T-helper 2 cell (primary cell): ENCODE measurements around the gene TCF7L2.
"Not testable (repeated sequence)": the region's sequence is repeated elsewhere in the genome, so short reads cannot be mapped to it uniquely, and the experiment has no call there.

Source experiments
- DNase-seq, 5 experiments: peaks; one replicate each; pipeline versions ENCODE4 v3.0.0 to v3.0.0-alpha.2; 2012 to 2022

Gene TCF7L2

GRCh38 chr10:113097036-113097435 lies 147.0 kb downstream of the TCF7L2 start:
- DNase-seq = no peak

GRCh38 chr10:113099431-113100183 lies 149.6 kb downstream of the TCF7L2 start:
- no peak for DNase-seq

GRCh38 chr10:113100281-113100680 lies 150.2 kb downstream of the TCF7L2 start:
- DNase-seq = no peak

- peak in 1 of 5 experiments; percentile 34 for DNase-seq
These were observed 153.2 kb downstream of the TCF7L2 start for GRCh38 chr10:113103131-113103840.

GRCh38 chr10:113104047-113104446 lies 154.0 kb downstream of the TCF7L2 start:
- DNase-seq = no peak

- DNase-seq = no peak
These were observed 158.3 kb downstream of the TCF7L2 start for GRCh38 chr10:113108194-113108835.

GRCh38 chr10:113108948-113109347 lies 158.9 kb downstream of the TCF7L2 start:
- no peak for DNase-seq

GRCh38 chr10:113109482-113109881 lies 159.4 kb downstream of the TCF7L2 start:
- DNase-seq = not testable (repeated sequence)

- DNase-seq = no peak
These were observed 161.2 kb downstream of the TCF7L2 start for GRCh38 chr10:113111260-113111659.

GRCh38 chr10:113111900-113112853 lies 162.1 kb downstream of the TCF7L2 start:
- no peak for DNase-seq

- no peak for DNase-seq
These were observed 163.2 kb downstream of the TCF7L2 start for GRCh38 chr10:113113241-113113640.

- DNase-seq = no peak
These were observed 163.9 kb downstream of the TCF7L2 start for GRCh38 chr10:113113918-113114317.

- DNase-seq = no peak
These were observed 165.5 kb downstream of the TCF7L2 start for GRCh38 chr10:113115556-113115955.

- no peak for DNase-seq
These were observed 168.8 kb downstream of the TCF7L2 start for GRCh38 chr10:113118882-113119281.

- DNase-seq = no peak
These were observed 169.8 kb downstream of the TCF7L2 start for GRCh38 chr10:113119801-113120200.

GRCh38 chr10:113121153-113121552 lies 171.1 kb downstream of the TCF7L2 start:
- no peak for DNase-seq

GRCh38 chr10:113122947-113123346 lies 172.9 kb downstream of the TCF7L2 start:
- DNase-seq = no peak

GRCh38 chr10:113124724-113125123 lies 174.7 kb downstream of the TCF7L2 start:
- DNase-seq = no peak

- DNase-seq = no peak
These were observed 175.6 kb downstream of the TCF7L2 start for GRCh38 chr10:113125612-113126011.

GRCh38 chr10:113126229-113127201 lies 176.5 kb downstream of the TCF7L2 start:
- peak in 4 of 5 experiments; percentile 4 to 44 (median 8) for DNase-seq

GRCh38 chr10:113127261-113127900 lies 177.3 kb downstream of the TCF7L2 start:
- DNase-seq = no peak
